Adrenal gland (tissue), 12 donors: Measurements from ENCODE around the gene TMEM120B. TPM values are rescaled to one million over a fixed set of nuclear protein-coding genes. Genes with fewer than 3 reads are reported as not detected.
"Not testable (repeated sequence)": the region's sequence is repeated elsewhere in the genome, so short reads cannot be mapped to it uniquely, and the experiment has no call there.

Source experiments
- DNase-seq, 7 donors: peaks; one replicate each; pipeline ENCODE4 v3.0.0-alpha.2; 2019 to 2020
- H3K27ac ChIP-seq, 5 donors: fragments of 200-600 bp; sonication (generic) in 4 of 5; 1 replicate in 3 of 5; 2 replicates in 2 of 5; pipeline versions ENCODE4 v1.5.1 to v1.8.0; 2016 to 2020; ENCODE audit warnings: mild to moderate bottlenecking in 1 of 5
- H3K27me3 ChIP-seq: fragments of 200-600 bp; 2 replicates; pipeline ENCODE4 v1.8.0; 2021
- H3K36me3 ChIP-seq, 2 donors: fragments of 200-600 bp; replicated peaks in 1 of 2; 1 replicate in 1 of 2; 2 replicates in 1 of 2; pipeline versions ENCODE4 v1.5.1 to v1.8.0; 2018 to 2022
- H3K4me1 ChIP-seq, 2 donors: fragments of 200-600 bp; replicated peaks in 1 of 2; 1 replicate in 1 of 2; 2 replicates in 1 of 2; pipeline versions ENCODE4 v1.5.1 to v1.8.0; 2018 to 2021
- H3K4me3 ChIP-seq, 4 donors: fragments of 200-600 bp; sonication (generic) in 3 of 4; one replicate each; pipeline ENCODE4 v1.5.1; 2016 to 2018
- H3K9me3 ChIP-seq, 3 donors: fragments of 200-600 bp; sonication (generic) in 1 of 3; replicated peaks in 1 of 3; 1 replicate in 2 of 3; 2 replicates in 1 of 3; pipeline versions ENCODE4 v1.5.1 to v1.8.0; 2016 to 2021
- POLR2A ChIP-seq, 2 donors: fragments of 450-650 bp; IDR thresholded peaks; one replicate each; pipeline ENCODE4 v1.6.1; 2017; ENCODE audit warnings: antibody characterized with exemption in 2 of 2, mild to moderate bottlenecking in 2 of 2, moderate library complexity in 1 of 2
- WGBS, 4 donors: extraction: QIAGEN DNeasy Blood & Tissue Kit in 2 of 4; methylation state at CpG; one replicate each; pipeline versions ENCODE4 v1.1.5 to v1.1.7; 2013 to 2017; 5-methylcytosine and 5-hydroxymethylcytosine counted together
- intact Hi-C, 2 donors: fragments of 100-400 bp; cut with DNase I; formaldehyde crosslinking; loops; one replicate each; pipeline versions ENCODE4 v1.14.1 to v1.15.0; 2022 to 2023
- polyA plus RNA-seq, 3 donors: library from polyadenylated mRNA; stranded (reverse); fragments of 200-250 nt in 2 of 3; fragments of 350-450 nt in 1 of 3; fragmentation: Illumina TruSeq in 1 of 3; extraction: RNeasy Lipid Tissue Mini Kit (QIAGEN cat#74804) in 1 of 3; gene quantifications; one replicate each; pipeline ENCODE4 v1.2.3, GENCODE V29; 2013 to 2014
- total RNA-seq, 9 donors: library from RNA; depleted of rRNA in 4 of 9; stranded (reverse); fragments of >200 nt in 4 of 9; fragments of 120-200 nt in 1 of 9; fragmentation: NEBNext Ultra II Directional in 1 of 9; extraction: Animal tissue kit (Norgen Biotek cat#: 25700) in 1 of 9; gene quantifications; one replicate each; pipeline versions ENCODE4 v1.1.0 to v1.2.4, GENCODE V29; 2013 to 2023
- TF ChIP-seq, protein P1 (sequence below), 6 experiments: fragments of 450-650 bp in 4 of 6; fragments of 200-600 bp in 2 of 6; sonication (generic) in 1 of 6; IDR thresholded peaks; 1 replicate in 5 of 6; 2 replicates in 1 of 6; pipeline versions ENCODE4 v1.5.1 to v1.8.0; 2016 to 2021; ENCODE audit warnings: antibody characterized with exemption in 6 of 6, mild to moderate bottlenecking in 2 of 6, moderate library complexity in 1 of 6
- donor health status: healthy with polysubstance abuse.
- donor health status: Bipolar disorder and iron deficiency.
- donor health status: DM: yes; HTN: yes; CAD: no.
- donor health status: DM: no; HTN: no; CAD: no.
- donor health status: DM: no; HTN: no; CAD: no.
- donor health status: DM: yes; HTN: yes; CAD: no.

Gene TMEM120B
- total and polyA plus RNA-seq, 12 donors = 4.6 to 19.7 (median 8.7) TPM

DNA sequence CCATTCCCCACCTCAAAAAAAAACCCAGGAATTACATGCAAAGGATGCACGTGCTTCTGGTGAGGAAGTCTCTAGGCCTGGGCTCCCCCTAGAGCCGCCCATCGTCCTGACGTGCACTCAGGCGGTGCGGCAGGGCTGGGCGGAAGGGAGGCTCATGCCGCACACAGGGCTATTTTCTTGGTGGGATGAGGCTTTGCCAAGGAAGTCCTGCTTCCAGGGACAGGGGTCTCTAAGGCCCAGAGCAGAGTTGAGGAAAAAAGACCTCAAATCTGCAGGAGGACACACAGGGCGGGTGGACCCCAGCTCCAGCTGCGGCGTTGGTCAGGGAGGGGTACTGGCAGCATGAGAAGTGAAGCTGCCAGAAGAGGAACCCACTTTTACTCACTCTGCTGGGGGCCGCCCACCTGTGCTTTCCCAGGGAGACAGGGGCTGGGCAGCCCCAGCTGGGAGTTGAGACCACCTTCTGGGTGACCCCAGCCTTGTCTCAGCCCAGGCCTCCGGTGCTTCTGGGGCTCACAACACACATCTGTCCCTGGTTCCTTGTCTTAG lies 76.8 kb downstream of the TMEM120B start:
- H3K27ac ChIP-seq = peak overlapping the region in 3 of 5 donors; percentile 16 to 73 (median 59)
- WGBS, 4 donors = 64 to 78% (median 70%) methylated on average over 11 to 13 of the region's 13 CpGs
- peaks cover 23 to 33% of the 10 kb centered on the region in 2 donors for H3K4me1 ChIP-seq

DNA sequence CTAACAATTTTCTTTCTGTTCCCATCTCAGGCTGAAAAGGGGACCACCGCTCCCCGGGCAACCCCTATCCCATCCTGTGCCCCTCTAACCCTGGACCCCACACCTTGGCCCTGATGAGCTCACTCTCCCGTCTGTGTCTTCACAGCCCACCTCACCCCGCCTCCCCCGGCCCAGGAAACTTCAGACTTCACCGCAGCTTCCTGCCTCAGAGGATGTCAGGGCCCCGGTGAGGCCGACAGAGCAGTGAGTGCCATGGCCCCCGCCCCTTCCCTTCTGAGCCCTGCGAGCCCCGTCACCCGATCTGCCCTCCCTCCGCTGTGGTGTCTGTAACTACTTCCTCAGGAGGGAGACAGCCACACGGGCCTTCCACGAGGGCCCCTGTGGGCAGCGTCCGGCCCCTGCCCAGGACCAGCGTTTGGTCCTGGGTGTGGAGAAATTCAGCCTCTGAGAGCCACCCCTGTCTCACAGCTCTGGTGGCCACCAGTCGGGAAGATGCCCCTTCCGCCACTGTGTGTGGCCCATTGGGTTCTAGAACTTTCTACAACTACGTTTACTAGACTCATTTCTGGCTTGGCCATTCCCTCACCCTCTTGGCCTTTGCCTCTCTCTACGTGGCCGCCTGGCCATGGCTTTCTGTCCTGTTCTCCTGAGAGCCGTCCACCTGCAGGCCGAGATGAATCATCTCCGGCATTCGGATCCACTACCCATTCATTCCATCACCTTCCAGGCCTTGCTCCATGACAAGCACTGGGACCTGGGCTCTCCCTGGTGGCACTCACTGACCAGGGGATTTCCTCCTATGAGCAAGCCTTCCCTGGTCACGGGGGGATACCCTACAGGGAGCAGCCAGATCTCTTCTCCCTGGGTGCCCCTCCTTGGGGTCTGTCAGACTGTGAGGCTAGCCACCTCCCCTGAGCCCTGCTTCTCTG lies 77.5 kb downstream of the TMEM120B start:
- DNase-seq = peak in 6 of 7 donors; percentile 48 to 81 (median 68)
- 53 to 68% (median 65%) methylated on average over 15 to 28 of the region's 28 CpGs for WGBS, 4 donors
- H3K9me3 ChIP-seq = no peaks in the 10 kb centered on the region
- intact Hi-C loops = loop anchor here (5.0 to 10.0 kb wide), 3 partner anchors 88 to 105 kb away; no protein-coding TSS in a partner anchor
- TF ChIP-seq, protein P1, sequence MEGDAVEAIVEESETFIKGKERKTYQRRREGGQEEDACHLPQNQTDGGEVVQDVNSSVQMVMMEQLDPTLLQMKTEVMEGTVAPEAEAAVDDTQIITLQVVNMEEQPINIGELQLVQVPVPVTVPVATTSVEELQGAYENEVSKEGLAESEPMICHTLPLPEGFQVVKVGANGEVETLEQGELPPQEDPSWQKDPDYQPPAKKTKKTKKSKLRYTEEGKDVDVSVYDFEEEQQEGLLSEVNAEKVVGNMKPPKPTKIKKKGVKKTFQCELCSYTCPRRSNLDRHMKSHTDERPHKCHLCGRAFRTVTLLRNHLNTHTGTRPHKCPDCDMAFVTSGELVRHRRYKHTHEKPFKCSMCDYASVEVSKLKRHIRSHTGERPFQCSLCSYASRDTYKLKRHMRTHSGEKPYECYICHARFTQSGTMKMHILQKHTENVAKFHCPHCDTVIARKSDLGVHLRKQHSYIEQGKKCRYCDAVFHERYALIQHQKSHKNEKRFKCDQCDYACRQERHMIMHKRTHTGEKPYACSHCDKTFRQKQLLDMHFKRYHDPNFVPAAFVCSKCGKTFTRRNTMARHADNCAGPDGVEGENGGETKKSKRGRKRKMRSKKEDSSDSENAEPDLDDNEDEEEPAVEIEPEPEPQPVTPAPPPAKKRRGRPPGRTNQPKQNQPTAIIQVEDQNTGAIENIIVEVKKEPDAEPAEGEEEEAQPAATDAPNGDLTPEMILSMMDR (IDR thresholded peaks at IDR 0.05) = no peak
- no peak for TF ChIP-seq POLR2A (IDR thresholded peaks at IDR 0.05)
- H3K27me3 ChIP-seq = no peaks in the 10 kb centered on the region
- H3K27ac ChIP-seq = peak overlapping the region in 4 of 5 donors; percentile 4 to 73 (median 38)
- peaks cover 21 to 36% of the 10 kb centered on the region in 2 donors for H3K4me1 ChIP-seq
- no peak overlapping the region for H3K4me3 ChIP-seq
- no peaks in the 10 kb centered on the region for H3K36me3 ChIP-seq

More for the DNA sequence above, 76.8 kb downstream of the TMEM120B start:
- Histone ChIP-seq H3K4me3 (no peak overlapping the region), H3K9me3 (no peaks in the 10 kb centered on the region), H3K36me3 (no peaks in the 10 kb centered on the region), H3K27me3 (no peaks in the 10 kb centered on the region)
- intact Hi-C loops = no loop called here
- TF ChIP-seq POLR2A (IDR thresholded peaks at IDR 0.05) = no peak
- TF ChIP-seq, protein P1 (IDR thresholded peaks at IDR 0.05) = peak in 1 of 6 experiments; percentile 6
- DNase-seq = peak in 2 of 7 donors; percentile 17 to 40

DNA sequence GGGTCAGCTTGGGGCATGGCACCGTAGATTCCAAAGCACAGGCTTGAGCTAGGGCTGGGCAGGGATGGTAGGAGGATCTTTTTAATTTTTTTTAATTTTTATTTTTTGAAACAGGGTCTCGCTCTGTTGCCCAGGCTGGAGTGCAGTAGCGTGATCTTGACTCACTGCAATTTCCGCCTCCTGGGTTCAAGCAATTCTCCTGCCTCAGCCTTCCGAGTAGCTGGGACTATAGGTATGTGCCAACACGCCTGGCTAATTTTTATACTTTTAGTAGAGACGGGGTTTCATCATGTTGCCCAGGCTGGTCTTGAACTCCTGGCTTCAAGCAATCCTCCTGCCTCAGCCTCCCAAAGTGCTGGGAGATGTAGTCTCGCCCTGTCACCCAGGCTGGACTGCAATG lies 78.2 kb downstream of the TMEM120B start:
- not testable (repeated sequence) for H3K27ac ChIP-seq, H3K9me3 ChIP-seq, H3K27me3 ChIP-seq, H3K36me3 ChIP-seq, H3K4me3 ChIP-seq, DNase-seq
- intact Hi-C loops = loop anchor here (5.0 to 10.0 kb wide), 3 partner anchors 88 to 104 kb away; no protein-coding TSS in a partner anchor
- WGBS, 4 donors = 90 to 98% (median 96%) methylated on average over 6 to 8 of the region's 8 CpGs
- peaks cover 27 to 42% of the 10 kb centered on the region in 2 donors for H3K4me1 ChIP-seq

DNA sequence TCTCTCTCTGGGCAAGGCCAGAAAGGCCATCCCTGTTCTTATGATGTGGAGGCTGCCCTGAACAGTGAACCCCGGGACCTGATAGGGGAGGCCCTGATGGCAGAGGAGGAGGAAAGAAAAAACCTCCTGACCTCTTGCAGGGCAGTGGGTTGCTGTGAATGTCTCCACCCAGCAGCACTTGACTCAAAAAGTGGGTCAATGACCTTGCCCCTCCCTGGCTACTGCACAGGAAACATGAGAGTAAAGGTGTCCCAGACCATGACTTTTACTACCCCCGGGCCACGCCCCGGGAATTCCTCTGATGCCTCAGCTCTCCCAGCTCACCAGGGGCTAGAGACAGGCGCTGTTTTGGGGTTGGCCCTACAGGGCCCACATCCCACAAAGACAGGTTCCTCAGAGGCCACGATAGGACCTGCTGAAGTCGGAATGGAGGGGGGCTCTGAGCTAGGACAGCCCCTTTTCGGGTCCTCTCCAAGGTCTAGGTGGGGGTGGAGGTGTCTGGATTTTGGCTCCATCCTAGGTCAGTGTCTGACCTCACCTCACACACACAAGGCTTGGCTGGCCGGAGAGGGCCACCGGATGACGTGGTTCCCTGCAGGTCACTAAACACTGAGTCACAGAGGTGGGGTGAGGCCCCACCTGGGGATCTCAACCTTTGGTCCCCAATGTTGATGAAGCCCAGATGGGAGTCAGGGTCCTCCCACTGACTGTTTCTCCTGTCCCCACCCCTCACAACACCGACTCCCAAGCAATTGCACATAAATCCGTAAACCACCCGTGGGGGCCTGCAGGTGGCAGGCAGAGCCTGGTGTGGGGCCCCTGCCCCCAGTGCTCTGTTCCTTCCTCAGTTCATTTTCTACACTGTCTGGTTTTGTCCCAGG lies 79.4 kb downstream of the TMEM120B start:
- Histone ChIP-seq H3K27ac (peak overlapping the region in 4 of 5 donors; percentile 48 to 100 (median 80)), H3K9me3 (no peaks in the 10 kb centered on the region), H3K27me3 (no peaks in the 10 kb centered on the region), H3K4me1 (peaks cover 33 to 52% of the 10 kb centered on the region in 2 donors), H3K36me3 (peaks cover 0 to 13% of the 10 kb centered on the region in 2 donors), H3K4me3 (no peak overlapping the region)
- WGBS, 4 donors = 50 to 62% (median 52%) methylated on average over 9 to 14 of the region's 14 CpGs
- DNase-seq = peak in 4 of 7 donors; percentile 30 to 62 (median 56)
- intact Hi-C loops = loop anchor here (5.0 to 10.0 kb wide), 3 partner anchors 90 to 103 kb away; no protein-coding TSS in a partner anchor
- no peak for TF ChIP-seq POLR2A (IDR thresholded peaks at IDR 0.05)
- TF ChIP-seq, protein P1 (IDR thresholded peaks at IDR 0.05) = no peak
